H1 (cell line): ENCODE results near the gene FAT1. TPM values are rescaled to one million over a fixed set of nuclear protein-coding genes. Genes with fewer than 3 reads are reported as not detected.

Experiments used
- TAF7 ChIP-seq: optimal IDR thresholded peaks from 2 replicates; pipeline ENCODE3; 2011; ENCODE audit warnings: low read depth, mild to moderate bottlenecking, inconsistent platforms, low read length, moderate library complexity, borderline replicate concordance
- polyA plus RNA-seq, 7 experiments: library from polyadenylated mRNA; depleted of rRNA in 3 of 7; stranded (reverse) in 5 of 7; unstranded in 2 of 7; fragments of >200 nt in 5 of 7; fragments of 200-250 nt in 2 of 7; gene quantifications; 1 replicate in 5 of 7; 2 replicates in 1 of 7; 4 replicates in 1 of 7; pipeline versions ENCODE4 v1.2.1 to v1.2.3, GENCODE V29; 2011 to 2013; ENCODE audit warnings: missing spikeins in 2 of 7, mixed read lengths in 2 of 7
- total RNA-seq: library from RNA; stranded (reverse); fragmentation: NEBNext Ultra II Directional; extraction: Animal tissue kit (Norgen Biotek cat#: 25700); gene quantifications from 2 replicates; pipeline ENCODE4 v1.2.1, GENCODE V29; 2021

The FAT1 gene
- total and polyA plus RNA-seq, 2 of the 8 experiments (the other 6 are each of a cell fraction or from before 2014, with no cell fraction given), result 94.4 to 137 TPM

DNA sequence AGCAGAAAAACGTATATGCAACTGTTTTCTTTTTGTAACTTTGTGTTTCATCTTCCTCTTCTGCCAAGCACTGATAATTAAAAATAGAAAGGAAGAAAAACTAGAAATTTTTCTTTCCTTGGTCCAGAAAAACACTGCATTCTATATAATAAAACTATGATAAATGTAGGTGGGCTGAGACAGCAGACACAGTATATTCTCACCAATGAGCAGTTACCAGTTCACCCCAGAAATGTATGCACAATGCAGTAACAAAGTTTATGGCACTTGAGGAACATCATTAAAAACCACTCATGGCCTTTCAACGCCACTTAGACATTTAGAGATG lies 79.4 kb downstream of the FAT1 start (continued):
- no peak for TF ChIP-seq TAF7
